Measurements from ENCODE around the gene SCGN.

Gene SCGN

DNA sequence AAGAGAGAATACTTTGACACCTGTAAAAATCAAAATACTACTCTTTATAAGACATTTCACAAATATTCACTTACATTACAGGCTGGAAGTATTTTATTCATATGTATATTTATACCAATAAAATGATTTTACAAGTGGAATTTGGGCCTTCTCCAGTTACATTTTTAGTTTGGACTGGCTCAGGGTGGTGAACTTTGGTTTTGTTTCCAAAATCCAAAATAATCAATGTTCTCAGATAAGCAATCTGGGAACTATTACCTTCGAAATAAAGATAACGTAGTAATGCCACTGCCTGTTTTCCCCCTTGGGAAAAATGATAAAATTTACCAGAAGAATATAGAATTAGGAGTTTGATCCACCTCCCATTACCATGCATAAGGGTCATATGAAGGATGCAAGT, 31.6 kb upstream of the SCGN start:
- Histone ChIP-seq H3K9ac (ENCODE audit: low read length in 2 of 2) (no peak overlapping the region), H3K27me3 (ENCODE audit: control insufficient read depth in 1 of 2, insufficient read depth in 2 of 2, low read length in 2 of 2) (no peaks in the 10 kb centered on the region), H3K4me3 (ENCODE audit: low read length in 2 of 2) (no peak overlapping the region), H3K36me3 (ENCODE audit: control insufficient read depth in 2 of 2, insufficient read depth in 2 of 2, low read length in 2 of 2) (peaks cover 0 to 2% of the 10 kb centered on the region in 2 donors), H3K27ac (ENCODE audit: low read length) (no peak overlapping the region), H3K9me3 (ENCODE audit: control insufficient read depth in 2 of 2, low read length in 2 of 2) (no peaks in the 10 kb centered on the region), H3K4me1 (ENCODE audit: control insufficient read depth, insufficient read depth, low read length) (no peaks in the 10 kb centered on the region)

DNA sequence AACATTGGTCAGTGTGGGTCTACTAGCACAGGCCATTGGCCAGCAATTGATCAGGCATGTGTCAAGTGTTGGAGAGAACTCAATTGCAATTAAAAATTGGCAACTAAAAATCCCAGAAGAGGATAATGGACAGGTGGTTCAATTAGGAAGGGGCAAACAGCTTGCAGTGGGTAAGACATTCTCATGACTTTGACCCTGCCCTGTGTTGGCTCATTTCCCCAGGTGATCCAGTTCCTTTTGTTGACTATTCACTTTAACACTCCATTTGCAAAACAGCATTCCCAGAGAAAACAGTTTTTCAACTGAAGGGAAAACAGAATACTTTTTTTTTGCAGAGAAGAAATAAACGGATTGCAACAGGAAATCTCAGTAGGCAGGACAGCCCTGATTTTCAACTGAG, 28.9 kb upstream of the SCGN start:
- Histone ChIP-seq H3K27me3 (ENCODE audit: control insufficient read depth in 1 of 2, insufficient read depth in 2 of 2, low read length in 2 of 2) (no peaks in the 10 kb centered on the region), H3K36me3 (ENCODE audit: control insufficient read depth in 2 of 2, insufficient read depth in 2 of 2, low read length in 2 of 2) (peaks cover 0 to 2% of the 10 kb centered on the region in 2 donors), H3K4me1 (ENCODE audit: control insufficient read depth, insufficient read depth, low read length) (no peaks in the 10 kb centered on the region), H3K9me3 (ENCODE audit: control insufficient read depth in 2 of 2, low read length in 2 of 2) (no peaks in the 10 kb centered on the region), H3K9ac (ENCODE audit: low read length in 2 of 2) (no peak overlapping the region), H3K4me3 (ENCODE audit: low read length in 2 of 2) (no peak overlapping the region), H3K27ac (ENCODE audit: low read length) (no peak overlapping the region)

DNA sequence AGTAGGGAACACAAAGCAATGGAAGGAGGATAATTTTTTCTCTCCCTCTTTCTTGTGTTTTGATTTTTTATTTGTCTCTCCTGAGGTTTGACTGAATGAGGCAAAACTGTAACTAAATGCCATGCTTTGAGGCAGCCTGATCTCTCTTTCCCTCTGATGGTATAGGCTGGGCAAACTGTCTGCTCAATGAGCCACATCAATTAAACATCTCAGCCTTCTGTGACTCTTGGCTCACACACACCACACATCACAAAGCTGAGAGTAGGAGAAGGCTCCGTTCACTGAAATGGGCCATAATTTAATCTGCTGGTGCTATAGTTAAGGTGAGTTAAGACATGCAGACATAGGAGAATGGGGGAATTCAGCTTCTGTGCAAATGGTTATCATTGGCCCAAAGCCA, 28.1 kb upstream of the SCGN start:
- no peaks in the 10 kb centered on the region for H3K9me3 ChIP-seq (ENCODE audit: control insufficient read depth in 2 of 2, low read length in 2 of 2)
- H3K27ac ChIP-seq (ENCODE audit: low read length), result no peak overlapping the region
- peaks cover 0 to 2% of the 10 kb centered on the region in 2 donors for H3K27me3 ChIP-seq (ENCODE audit: control insufficient read depth in 1 of 2, insufficient read depth in 2 of 2, low read length in 2 of 2)
- no peaks in the 10 kb centered on the region for H3K4me1 ChIP-seq (ENCODE audit: control insufficient read depth, insufficient read depth, low read length)
- no peak overlapping the region for H3K4me3 ChIP-seq (ENCODE audit: low read length in 2 of 2)
- H3K36me3 ChIP-seq (ENCODE audit: control insufficient read depth in 2 of 2, insufficient read depth in 2 of 2, low read length in 2 of 2), result peaks cover 0 to 2% of the 10 kb centered on the region in 2 donors
- no peak overlapping the region for H3K9ac ChIP-seq (ENCODE audit: low read length in 2 of 2)

DNA sequence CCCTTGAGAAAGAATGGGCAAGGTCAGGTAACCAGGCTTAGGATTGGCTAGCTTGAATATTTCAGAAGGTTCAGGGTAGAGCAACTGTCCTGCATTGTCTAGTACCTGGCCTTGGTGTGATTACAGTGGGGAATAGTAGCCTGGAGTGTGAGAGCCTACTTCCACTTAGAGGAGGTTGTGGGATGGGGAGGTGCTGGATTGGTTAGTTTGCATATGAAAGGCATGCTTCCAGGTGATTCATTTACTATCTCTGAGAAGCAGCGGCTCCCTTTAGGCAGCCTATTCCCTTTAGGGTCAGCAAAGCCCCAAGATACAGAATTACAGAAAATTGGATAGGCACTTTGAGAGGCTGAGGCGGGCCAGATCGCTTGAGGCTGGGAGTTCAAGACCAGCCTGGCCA, 25.0 kb upstream of the SCGN start:
- H3K4me3 ChIP-seq (ENCODE audit: low read length in 2 of 2), result no peak overlapping the region
- H3K27me3 ChIP-seq (ENCODE audit: control insufficient read depth in 1 of 2, insufficient read depth in 2 of 2, low read length in 2 of 2), result peaks cover 0 to 2% of the 10 kb centered on the region in 2 donors
- no peaks in the 10 kb centered on the region for H3K36me3 ChIP-seq (ENCODE audit: control insufficient read depth in 2 of 2, insufficient read depth in 2 of 2, low read length in 2 of 2)
- no peak overlapping the region for H3K27ac ChIP-seq (ENCODE audit: low read length)
- no peaks in the 10 kb centered on the region for H3K4me1 ChIP-seq (ENCODE audit: control insufficient read depth, insufficient read depth, low read length)
- H3K9ac ChIP-seq (ENCODE audit: low read length in 2 of 2), result no peak overlapping the region
- H3K9me3 ChIP-seq (ENCODE audit: control insufficient read depth in 2 of 2, low read length in 2 of 2), result no peaks in the 10 kb centered on the region

DNA sequence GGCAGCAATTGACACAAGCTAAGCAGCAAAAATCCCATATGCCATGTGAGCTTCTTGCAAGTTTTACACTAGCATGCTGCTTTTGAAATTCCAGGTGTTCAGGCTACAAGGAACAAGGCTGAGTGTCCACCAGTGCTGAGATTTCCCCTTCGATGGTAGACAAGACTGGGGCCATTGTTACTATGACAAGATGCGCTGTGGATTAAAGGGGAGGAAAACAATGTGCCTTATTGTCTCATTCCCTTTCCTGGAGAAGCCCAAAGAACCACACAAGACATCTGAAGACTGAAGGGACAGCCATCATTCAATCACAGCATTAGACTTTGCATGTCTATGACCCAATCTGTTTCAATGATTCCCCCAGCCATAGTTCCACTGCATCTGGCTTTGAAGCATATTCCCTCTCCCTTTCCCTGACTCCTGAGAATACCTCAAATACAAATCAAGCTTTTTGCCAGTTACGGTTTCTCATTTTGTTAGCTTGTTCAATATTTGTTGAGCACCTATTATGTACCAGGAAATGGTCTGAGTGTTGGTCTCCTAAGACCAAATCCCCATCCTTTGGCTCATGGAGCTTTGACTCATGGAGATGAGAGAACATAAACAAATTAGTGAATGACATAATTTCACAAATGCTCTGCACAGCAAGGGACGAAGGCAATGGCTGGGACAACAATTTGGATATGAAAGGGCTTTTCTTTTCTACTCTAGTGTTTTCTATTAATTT, 23.4 kb upstream of the SCGN start:
- H3K9ac ChIP-seq (ENCODE audit: low read length in 2 of 2), result no peak overlapping the region
- H3K27ac ChIP-seq (ENCODE audit: low read length), result no peak overlapping the region
- no peak overlapping the region for H3K4me3 ChIP-seq (ENCODE audit: low read length in 2 of 2)
- no peaks in the 10 kb centered on the region for H3K9me3 ChIP-seq (ENCODE audit: control insufficient read depth in 2 of 2, low read length in 2 of 2)
- no peaks in the 10 kb centered on the region for H3K4me1 ChIP-seq (ENCODE audit: control insufficient read depth, insufficient read depth, low read length)
- H3K36me3 ChIP-seq (ENCODE audit: control insufficient read depth in 2 of 2, insufficient read depth in 2 of 2, low read length in 2 of 2), result no peaks in the 10 kb centered on the region
- peaks cover 0 to 2% of the 10 kb centered on the region in 2 donors for H3K27me3 ChIP-seq (ENCODE audit: control insufficient read depth in 1 of 2, insufficient read depth in 2 of 2, low read length in 2 of 2)

DNA sequence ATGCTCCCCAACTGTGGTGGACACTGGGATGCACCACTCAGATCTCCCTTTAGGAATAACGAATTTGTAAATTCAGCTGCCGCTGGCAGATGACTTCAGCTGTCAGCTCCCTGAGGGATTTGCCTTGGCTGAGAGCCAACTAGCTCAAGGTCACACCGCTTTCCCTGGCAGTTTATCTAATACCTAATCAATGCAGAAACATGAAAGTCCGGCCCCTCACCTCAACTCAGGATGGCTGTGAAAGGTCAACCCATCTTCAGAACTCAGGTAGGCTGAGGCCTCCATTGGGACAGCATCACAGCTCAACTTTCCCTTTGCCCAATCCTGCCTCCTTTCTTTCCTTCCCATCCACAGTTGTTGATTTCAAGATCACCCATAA, 22.8 kb upstream of the SCGN start:
- H3K27me3 ChIP-seq (ENCODE audit: control insufficient read depth in 1 of 2, insufficient read depth in 2 of 2, low read length in 2 of 2), result peaks cover 0 to 2% of the 10 kb centered on the region in 2 donors
- H3K9me3 ChIP-seq (ENCODE audit: control insufficient read depth in 2 of 2, low read length in 2 of 2), result no peaks in the 10 kb centered on the region
- H3K4me1 ChIP-seq (ENCODE audit: control insufficient read depth, insufficient read depth, low read length), result no peaks in the 10 kb centered on the region
- H3K9ac ChIP-seq (ENCODE audit: low read length in 2 of 2), result no peak overlapping the region
- H3K4me3 ChIP-seq (ENCODE audit: low read length in 2 of 2), result no peak overlapping the region
- no peak overlapping the region for H3K27ac ChIP-seq (ENCODE audit: low read length)
- H3K36me3 ChIP-seq (ENCODE audit: control insufficient read depth in 2 of 2, insufficient read depth in 2 of 2, low read length in 2 of 2), result no peaks in the 10 kb centered on the region

DNA sequence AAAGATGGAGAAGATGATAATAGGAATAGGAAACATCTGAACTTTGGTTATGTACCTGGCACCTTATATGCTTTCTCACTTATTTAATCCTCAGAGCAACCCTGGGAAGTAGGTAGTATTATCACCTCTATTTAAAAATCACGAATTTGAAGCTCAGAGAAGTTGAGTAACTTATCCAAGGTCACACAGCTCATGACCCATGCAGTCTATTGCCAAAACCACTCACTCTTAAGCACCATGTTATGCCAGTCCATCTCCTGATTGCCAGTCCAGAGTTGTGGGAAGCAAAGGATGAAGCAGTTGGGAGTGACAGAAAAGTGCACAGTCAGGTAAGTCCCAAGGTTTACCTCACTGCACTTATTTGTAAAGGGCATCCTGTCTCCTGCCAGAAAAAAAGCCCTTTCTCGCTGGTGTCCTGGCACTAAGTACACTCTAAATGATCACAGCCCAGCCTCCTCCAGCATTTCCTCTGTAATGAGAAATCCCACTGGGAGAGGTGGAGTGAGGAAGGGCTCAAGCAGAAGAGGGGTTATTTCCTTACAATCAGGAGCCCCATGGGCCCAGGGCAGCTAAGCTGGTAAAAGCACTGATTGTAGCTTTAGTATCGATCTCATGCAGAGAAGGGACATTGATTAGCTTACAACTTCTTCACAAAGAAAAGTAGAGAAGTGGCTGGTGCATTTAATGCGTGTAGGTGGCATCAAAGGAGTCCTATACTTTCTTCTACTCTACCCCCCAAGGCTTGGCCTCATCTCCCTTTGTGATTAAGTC, 21.3 kb upstream of the SCGN start:
- H3K27ac ChIP-seq (ENCODE audit: low read length), result no peak overlapping the region
- H3K4me3 ChIP-seq (ENCODE audit: low read length in 2 of 2), result no peak overlapping the region
- peaks cover 0 to 2% of the 10 kb centered on the region in 2 donors for H3K27me3 ChIP-seq (ENCODE audit: control insufficient read depth in 1 of 2, insufficient read depth in 2 of 2, low read length in 2 of 2)

DNA sequence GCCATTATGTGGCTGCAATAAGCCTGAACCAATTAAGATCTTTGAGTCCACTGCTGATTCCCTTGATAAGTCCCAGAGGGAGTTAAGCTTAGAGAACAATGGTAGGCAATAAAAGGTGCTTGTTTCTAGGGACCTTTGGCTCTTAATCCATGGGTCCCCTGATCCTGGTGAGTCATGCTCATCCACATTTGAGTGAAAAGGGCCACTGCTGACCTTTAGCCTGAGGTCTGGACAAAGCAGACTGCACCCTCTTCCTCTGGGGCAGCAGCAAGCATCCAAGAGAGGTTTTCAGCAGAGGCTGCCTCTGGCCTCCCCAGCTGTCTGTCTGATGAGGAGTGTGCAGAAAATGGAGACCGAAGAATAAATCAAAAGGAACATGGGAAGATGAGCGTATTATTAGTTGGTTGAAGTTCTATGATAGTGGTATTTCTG, 16.1 kb upstream of the SCGN start:
- Histone ChIP-seq H3K36me3 (ENCODE audit: control insufficient read depth in 2 of 2, insufficient read depth in 2 of 2, low read length in 2 of 2) (no peaks in the 10 kb centered on the region), H3K27me3 (ENCODE audit: control insufficient read depth in 1 of 2, insufficient read depth in 2 of 2, low read length in 2 of 2) (peaks cover 0 to 3% of the 10 kb centered on the region in 2 donors), H3K9ac (ENCODE audit: low read length in 2 of 2) (no peak overlapping the region), H3K27ac (ENCODE audit: low read length) (no peak overlapping the region), H3K4me3 (ENCODE audit: low read length in 2 of 2) (no peak overlapping the region), H3K9me3 (ENCODE audit: control insufficient read depth in 2 of 2, low read length in 2 of 2) (peaks cover 0 to 2% of the 10 kb centered on the region in 2 donors), H3K4me1 (ENCODE audit: control insufficient read depth, insufficient read depth, low read length) (no peaks in the 10 kb centered on the region)

More for the DNA sequence above, 21.3 kb upstream of the SCGN start:
- Histone ChIP-seq H3K36me3 (ENCODE audit: control insufficient read depth in 2 of 2, insufficient read depth in 2 of 2, low read length in 2 of 2) (no peaks in the 10 kb centered on the region), H3K9ac (ENCODE audit: low read length in 2 of 2) (no peak overlapping the region), H3K9me3 (ENCODE audit: control insufficient read depth in 2 of 2, low read length in 2 of 2) (no peaks in the 10 kb centered on the region), H3K4me1 (ENCODE audit: control insufficient read depth, insufficient read depth, low read length) (no peaks in the 10 kb centered on the region)

DNA sequence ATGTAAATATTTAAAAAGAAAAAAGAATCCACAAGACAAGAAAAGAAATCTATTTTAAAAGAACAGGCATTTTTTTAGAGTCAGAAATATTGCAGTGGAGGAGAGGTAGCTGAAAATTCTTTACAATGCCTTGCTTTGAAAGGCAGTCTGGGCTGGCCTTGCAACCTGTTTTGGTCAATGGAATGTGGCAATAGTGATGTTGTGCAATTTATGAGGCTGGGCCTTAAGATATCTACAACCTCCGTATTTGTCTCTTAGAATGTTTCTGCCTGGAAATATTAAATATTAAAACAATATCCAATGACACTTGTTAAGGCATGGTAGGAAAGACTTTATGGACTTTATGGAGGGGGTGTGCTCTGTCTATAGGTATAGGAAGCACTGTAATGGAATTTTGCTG, 14.8 kb upstream of the SCGN start:
- Histone ChIP-seq H3K9ac (ENCODE audit: low read length in 2 of 2) (no peak overlapping the region), H3K4me3 (ENCODE audit: low read length in 2 of 2) (no peak overlapping the region), H3K36me3 (ENCODE audit: control insufficient read depth in 2 of 2, insufficient read depth in 2 of 2, low read length in 2 of 2) (no peaks in the 10 kb centered on the region), H3K9me3 (ENCODE audit: control insufficient read depth in 2 of 2, low read length in 2 of 2) (peaks cover 6% of the 10 kb centered on the region in 2 donors), H3K4me1 (ENCODE audit: control insufficient read depth, insufficient read depth, low read length) (no peaks in the 10 kb centered on the region), H3K27ac (ENCODE audit: low read length) (no peak overlapping the region), H3K27me3 (ENCODE audit: control insufficient read depth in 1 of 2, insufficient read depth in 2 of 2, low read length in 2 of 2) (peaks cover 0 to 5% of the 10 kb centered on the region in 2 donors)

DNA sequence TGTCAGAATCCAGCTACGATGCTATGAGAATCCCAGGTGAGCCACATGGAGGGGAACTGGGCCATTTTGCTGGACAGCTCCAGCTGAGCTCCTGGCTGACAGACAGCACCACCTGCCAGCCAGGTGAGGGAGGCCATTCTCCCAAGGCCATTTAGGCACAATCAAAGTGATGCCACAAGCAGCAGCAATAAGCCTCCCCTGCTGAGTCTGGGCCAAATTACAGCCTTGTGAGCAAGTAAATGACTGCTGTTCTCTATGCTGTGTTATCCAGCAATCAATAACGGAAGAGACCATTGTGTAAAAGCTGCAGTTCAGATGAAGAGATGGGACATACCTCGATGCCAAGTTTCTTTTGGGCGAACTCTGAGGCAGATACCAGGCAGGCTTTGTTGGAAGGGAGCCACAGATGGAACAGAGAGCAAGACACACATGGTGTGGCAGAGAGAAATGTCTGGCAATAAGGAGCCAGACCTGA, 14.0 kb upstream of the SCGN start:
- H3K27me3 ChIP-seq (ENCODE audit: control insufficient read depth in 1 of 2, insufficient read depth in 2 of 2, low read length in 2 of 2), result peaks cover 4 to 5% of the 10 kb centered on the region in 2 donors
- H3K27ac ChIP-seq (ENCODE audit: low read length), result no peak overlapping the region
- no peak overlapping the region for H3K4me3 ChIP-seq (ENCODE audit: low read length in 2 of 2)
- H3K9me3 ChIP-seq (ENCODE audit: control insufficient read depth in 2 of 2, low read length in 2 of 2), result peaks cover 6% of the 10 kb centered on the region in 2 donors
- H3K4me1 ChIP-seq (ENCODE audit: control insufficient read depth, insufficient read depth, low read length), result no peaks in the 10 kb centered on the region
- H3K9ac ChIP-seq (ENCODE audit: low read length in 2 of 2), result no peak overlapping the region
- H3K36me3 ChIP-seq (ENCODE audit: control insufficient read depth in 2 of 2, insufficient read depth in 2 of 2, low read length in 2 of 2), result no peaks in the 10 kb centered on the region

DNA sequence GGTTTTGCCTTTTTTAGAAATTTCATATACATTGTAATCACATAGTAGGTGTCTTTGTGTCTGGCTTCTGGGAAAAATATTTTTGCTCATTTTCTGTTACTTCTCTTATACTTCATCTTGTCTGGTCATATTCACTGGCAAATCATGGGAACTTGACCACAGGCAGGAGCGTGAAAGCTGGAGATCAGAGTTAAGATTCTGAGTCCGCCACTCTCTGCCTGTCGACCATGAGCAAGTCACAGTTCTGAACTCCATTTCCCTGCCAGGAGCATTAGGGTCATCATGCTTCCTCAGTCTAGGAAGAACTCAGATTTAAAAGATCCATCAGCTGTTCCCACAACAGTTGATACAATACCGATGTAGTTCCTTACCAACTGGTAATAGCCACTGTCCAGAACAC, 12.4 kb upstream of the SCGN start:
- H3K4me3 ChIP-seq (ENCODE audit: low read length in 2 of 2), result no peak overlapping the region
- H3K36me3 ChIP-seq (ENCODE audit: control insufficient read depth in 2 of 2, insufficient read depth in 2 of 2, low read length in 2 of 2), result no peaks in the 10 kb centered on the region
- no peak overlapping the region for H3K9ac ChIP-seq (ENCODE audit: low read length in 2 of 2)
- H3K4me1 ChIP-seq (ENCODE audit: control insufficient read depth, insufficient read depth, low read length), result no peaks in the 10 kb centered on the region
- H3K27me3 ChIP-seq (ENCODE audit: control insufficient read depth in 1 of 2, insufficient read depth in 2 of 2, low read length in 2 of 2), result peaks cover 4 to 5% of the 10 kb centered on the region in 2 donors
- no peak overlapping the region for H3K27ac ChIP-seq (ENCODE audit: low read length)
- peaks cover 6% of the 10 kb centered on the region in 2 donors for H3K9me3 ChIP-seq (ENCODE audit: control insufficient read depth in 2 of 2, low read length in 2 of 2)

Measured in stomach smooth muscle (tissue), 2 donors.